K562 (cell line): ENCODE data around the gene CERS2. TPM values are rescaled to one million over a fixed set of nuclear protein-coding genes. Genes with fewer than 3 reads are reported as not detected.

Experiments used
- CHD1 ChIP-seq: fragments of 200-600 bp; sonication (generic); IDR thresholded peaks from one replicate; pipeline ENCODE4 v1.6.1; 2012; ENCODE audit warnings: mild to moderate bottlenecking, moderate library complexity, low read length, inconsistent platforms
- FOXK1 ChIP-seq: sonication (generic); formaldehyde crosslinking; IDR thresholded peaks from 2 replicates; pipeline ENCODE4 v1.8.0; 2022; ENCODE audit warnings: missing genetic modification reagents, mild to moderate bottlenecking, borderline replicate concordance
- NBN ChIP-seq: fragments of 450-650 bp; IDR thresholded peaks from 2 replicates; pipeline ENCODE4 v1.6.1; 2016; ENCODE audit warnings: low read depth, mild to moderate bottlenecking
- PML ChIP-seq: IDR thresholded peaks from 2 replicates; pipeline ENCODE4 v1.6.1; 2012; ENCODE audit warnings: low read length, inconsistent platforms
- SLC30A9 ChIP-seq: fragments of 250-450 bp; sonication (Bioruptor Pico); IDR thresholded peaks from 2 replicates; pipeline ENCODE4 v1.8.0; 2022; ENCODE audit warnings: mild to moderate bottlenecking, moderate library complexity
- XRCC4 ChIP-seq: IDR thresholded peaks from one replicate; pipeline ENCODE4 v1.6.1; 2011; ENCODE audit not compliant: insufficient read depth, insufficient read length; ENCODE audit errors: extremely low read depth
- ZNF316 ChIP-seq: fragments of 450-650 bp; IDR thresholded peaks from 2 replicates; pipeline ENCODE4 v1.6.1; 2016
- polyA plus RNA-seq, 8 experiments: library from polyadenylated mRNA; depleted of rRNA in 4 of 8; stranded (reverse) in 5 of 8; unstranded in 3 of 8; fragments of >200 nt; fragmentation: Nextera tagmentation in 2 of 8; fragmentation: Illumina TruSeq in 1 of 8; extraction: Ambion mirVana in 2 of 8; extraction: Trizol in 1 of 8; gene quantifications; 2 replicates each; pipeline versions ENCODE4 v1.2.1 to v1.2.3, GENCODE V29; 2011 to 2014; ENCODE audit warnings: inconsistent platforms in 1 of 8, missing spikeins in 1 of 8
- total RNA-seq, 7 experiments: library from RNA; depleted of rRNA in 6 of 7; stranded (reverse); fragments of >200 nt in 6 of 7; fragmentation: Illumina TruSeq in 2 of 7; extraction: Trizol in 2 of 7; gene quantifications; 2 replicates each; pipeline versions ENCODE4 v1.2.1 to v1.2.3, GENCODE V29; 2011 to 2021; ENCODE audit warnings: low replicate concordance in 1 of 7
- TF ChIP-seq, protein P1 (sequence below): fragments of 250-450 bp; sonication (Bioruptor Pico); IDR thresholded peaks from 2 replicates; pipeline ENCODE4 v1.8.0; 2022; ENCODE audit warnings: inconsistent platforms
- TF ChIP-seq, protein P2 (sequence below), 2 experiments: fragments of 250-450 bp in 1 of 2; fragments of 450-650 bp in 1 of 2; sonication (Bioruptor Pico) in 1 of 2; IDR thresholded peaks; 2 replicates each; pipeline versions ENCODE4 v1.6.1 to v1.8.0; 2016 to 2021; ENCODE audit warnings: mild to moderate bottlenecking in 2 of 2, moderate library complexity in 2 of 2, missing compliant biosample characterization in 1 of 2, missing genetic modification characterization in 1 of 2
- TF ChIP-seq, protein P3 (sequence below), 2 experiments: fragments of 450-650 bp; conservative IDR thresholded peaks; 2 replicates each; pipeline ENCODE4 v1.6.1; 2017; ENCODE audit warnings: mild to moderate bottlenecking in 2 of 2, moderate library complexity in 2 of 2
- TF ChIP-seq, protein P4 (sequence below): fragments of 450-650 bp; IDR thresholded peaks from 2 replicates; pipeline ENCODE4 v1.6.1; 2016; ENCODE audit warnings: mild to moderate bottlenecking, moderate library complexity

Gene CERS2
- total and polyA plus RNA-seq, 9 of the 15 experiments (the other 6 are each of a cell fraction or from before 2014, with no cell fraction given), result 23.4 to 295 (median 132) TPM

DNA sequence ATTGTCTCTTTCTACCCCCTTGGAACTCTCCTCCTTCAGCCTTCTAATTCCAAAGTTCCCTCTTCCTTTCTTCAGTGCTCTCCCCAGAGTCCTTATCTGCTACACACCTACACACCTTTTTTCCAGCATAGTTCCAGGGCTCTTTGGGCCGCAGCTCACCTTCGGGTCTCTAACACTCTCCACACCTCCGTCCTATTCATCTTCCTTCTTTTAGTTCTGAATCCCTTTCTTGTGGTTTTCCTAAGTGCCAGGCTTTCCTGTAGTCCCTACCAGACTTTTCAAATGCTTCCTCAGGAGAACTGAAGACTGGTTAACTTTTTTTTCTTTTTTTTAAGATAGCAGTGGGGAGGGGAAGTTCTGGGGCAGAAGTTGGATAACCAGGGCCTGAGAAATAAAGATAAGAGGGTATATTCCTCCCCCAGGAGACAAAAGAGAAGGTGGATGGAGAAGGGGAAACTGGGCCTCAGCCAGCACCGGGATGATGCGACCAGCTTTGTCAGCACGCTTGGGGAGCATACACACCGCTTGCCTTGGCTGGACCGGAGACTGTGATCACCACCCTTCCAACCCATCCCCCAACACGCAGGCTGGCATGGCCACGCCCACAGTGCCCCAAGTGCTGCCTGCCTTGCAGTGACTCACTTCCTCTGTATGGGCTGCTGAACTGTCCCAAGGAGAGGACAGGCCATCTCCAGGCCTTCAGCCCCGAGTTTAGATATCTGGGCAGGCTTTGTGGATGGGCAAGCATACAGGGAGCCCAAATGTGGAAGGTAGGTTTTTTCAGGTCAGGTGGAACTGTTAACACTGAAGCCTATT is 2.5 kb upstream of the CERS2 start (continued):
- TF ChIP-seq, protein P1, sequence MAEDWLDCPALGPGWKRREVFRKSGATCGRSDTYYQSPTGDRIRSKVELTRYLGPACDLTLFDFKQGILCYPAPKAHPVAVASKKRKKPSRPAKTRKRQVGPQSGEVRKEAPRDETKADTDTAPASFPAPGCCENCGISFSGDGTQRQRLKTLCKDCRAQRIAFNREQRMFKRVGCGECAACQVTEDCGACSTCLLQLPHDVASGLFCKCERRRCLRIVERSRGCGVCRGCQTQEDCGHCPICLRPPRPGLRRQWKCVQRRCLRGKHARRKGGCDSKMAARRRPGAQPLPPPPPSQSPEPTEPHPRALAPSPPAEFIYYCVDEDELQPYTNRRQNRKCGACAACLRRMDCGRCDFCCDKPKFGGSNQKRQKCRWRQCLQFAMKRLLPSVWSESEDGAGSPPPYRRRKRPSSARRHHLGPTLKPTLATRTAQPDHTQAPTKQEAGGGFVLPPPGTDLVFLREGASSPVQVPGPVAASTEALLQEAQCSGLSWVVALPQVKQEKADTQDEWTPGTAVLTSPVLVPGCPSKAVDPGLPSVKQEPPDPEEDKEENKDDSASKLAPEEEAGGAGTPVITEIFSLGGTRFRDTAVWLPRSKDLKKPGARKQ (CRISPR knock-in tag), result no peak
- TF ChIP-seq PML (peak; percentile 88), SLC30A9 (CRISPR knock-in tag) (no peak), ZNF316 (0 out of 2 replicates have a peak, but pooled peaks have one; percentile 8), NBN (peak; percentile 48; the same call in 1 of the 2 replicates), XRCC4 (no peak), CHD1 (no peak), FOXK1 (CRISPR knock-in tag) (no peak)
- TF ChIP-seq, protein P2, sequence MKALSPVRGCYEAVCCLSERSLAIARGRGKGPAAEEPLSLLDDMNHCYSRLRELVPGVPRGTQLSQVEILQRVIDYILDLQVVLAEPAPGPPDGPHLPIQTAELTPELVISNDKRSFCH (CRISPR knock-in tag; IDR thresholded peaks at IDR 0.05), result 0 out of 2 replicates have a peak, but pooled peaks have one; percentile 39
- TF ChIP-seq, protein P2 (tag; IDR thresholded peaks at IDR 0.05), result peak; percentile 43
- TF ChIP-seq, protein P3, sequence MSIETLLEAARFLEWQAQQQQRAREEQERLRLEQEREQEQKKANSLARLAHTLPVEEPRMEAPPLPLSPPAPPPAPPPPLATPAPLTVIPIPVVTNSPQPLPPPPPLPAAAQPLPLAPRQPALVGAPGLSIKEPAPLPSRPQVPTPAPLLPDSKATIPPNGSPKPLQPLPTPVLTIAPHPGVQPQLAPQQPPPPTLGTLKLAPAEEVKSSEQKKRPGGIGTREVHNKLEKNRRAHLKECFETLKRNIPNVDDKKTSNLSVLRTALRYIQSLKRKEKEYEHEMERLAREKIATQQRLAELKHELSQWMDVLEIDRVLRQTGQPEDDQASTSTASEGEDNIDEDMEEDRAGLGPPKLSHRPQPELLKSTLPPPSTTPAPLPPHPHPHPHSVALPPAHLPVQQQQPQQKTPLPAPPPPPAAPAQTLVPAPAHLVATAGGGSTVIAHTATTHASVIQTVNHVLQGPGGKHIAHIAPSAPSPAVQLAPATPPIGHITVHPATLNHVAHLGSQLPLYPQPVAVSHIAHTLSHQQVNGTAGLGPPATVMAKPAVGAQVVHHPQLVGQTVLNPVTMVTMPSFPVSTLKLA (conservative IDR thresholded peaks at IDR 0.05), result peak; percentile 41 to 74
- TF ChIP-seq, protein P4, sequence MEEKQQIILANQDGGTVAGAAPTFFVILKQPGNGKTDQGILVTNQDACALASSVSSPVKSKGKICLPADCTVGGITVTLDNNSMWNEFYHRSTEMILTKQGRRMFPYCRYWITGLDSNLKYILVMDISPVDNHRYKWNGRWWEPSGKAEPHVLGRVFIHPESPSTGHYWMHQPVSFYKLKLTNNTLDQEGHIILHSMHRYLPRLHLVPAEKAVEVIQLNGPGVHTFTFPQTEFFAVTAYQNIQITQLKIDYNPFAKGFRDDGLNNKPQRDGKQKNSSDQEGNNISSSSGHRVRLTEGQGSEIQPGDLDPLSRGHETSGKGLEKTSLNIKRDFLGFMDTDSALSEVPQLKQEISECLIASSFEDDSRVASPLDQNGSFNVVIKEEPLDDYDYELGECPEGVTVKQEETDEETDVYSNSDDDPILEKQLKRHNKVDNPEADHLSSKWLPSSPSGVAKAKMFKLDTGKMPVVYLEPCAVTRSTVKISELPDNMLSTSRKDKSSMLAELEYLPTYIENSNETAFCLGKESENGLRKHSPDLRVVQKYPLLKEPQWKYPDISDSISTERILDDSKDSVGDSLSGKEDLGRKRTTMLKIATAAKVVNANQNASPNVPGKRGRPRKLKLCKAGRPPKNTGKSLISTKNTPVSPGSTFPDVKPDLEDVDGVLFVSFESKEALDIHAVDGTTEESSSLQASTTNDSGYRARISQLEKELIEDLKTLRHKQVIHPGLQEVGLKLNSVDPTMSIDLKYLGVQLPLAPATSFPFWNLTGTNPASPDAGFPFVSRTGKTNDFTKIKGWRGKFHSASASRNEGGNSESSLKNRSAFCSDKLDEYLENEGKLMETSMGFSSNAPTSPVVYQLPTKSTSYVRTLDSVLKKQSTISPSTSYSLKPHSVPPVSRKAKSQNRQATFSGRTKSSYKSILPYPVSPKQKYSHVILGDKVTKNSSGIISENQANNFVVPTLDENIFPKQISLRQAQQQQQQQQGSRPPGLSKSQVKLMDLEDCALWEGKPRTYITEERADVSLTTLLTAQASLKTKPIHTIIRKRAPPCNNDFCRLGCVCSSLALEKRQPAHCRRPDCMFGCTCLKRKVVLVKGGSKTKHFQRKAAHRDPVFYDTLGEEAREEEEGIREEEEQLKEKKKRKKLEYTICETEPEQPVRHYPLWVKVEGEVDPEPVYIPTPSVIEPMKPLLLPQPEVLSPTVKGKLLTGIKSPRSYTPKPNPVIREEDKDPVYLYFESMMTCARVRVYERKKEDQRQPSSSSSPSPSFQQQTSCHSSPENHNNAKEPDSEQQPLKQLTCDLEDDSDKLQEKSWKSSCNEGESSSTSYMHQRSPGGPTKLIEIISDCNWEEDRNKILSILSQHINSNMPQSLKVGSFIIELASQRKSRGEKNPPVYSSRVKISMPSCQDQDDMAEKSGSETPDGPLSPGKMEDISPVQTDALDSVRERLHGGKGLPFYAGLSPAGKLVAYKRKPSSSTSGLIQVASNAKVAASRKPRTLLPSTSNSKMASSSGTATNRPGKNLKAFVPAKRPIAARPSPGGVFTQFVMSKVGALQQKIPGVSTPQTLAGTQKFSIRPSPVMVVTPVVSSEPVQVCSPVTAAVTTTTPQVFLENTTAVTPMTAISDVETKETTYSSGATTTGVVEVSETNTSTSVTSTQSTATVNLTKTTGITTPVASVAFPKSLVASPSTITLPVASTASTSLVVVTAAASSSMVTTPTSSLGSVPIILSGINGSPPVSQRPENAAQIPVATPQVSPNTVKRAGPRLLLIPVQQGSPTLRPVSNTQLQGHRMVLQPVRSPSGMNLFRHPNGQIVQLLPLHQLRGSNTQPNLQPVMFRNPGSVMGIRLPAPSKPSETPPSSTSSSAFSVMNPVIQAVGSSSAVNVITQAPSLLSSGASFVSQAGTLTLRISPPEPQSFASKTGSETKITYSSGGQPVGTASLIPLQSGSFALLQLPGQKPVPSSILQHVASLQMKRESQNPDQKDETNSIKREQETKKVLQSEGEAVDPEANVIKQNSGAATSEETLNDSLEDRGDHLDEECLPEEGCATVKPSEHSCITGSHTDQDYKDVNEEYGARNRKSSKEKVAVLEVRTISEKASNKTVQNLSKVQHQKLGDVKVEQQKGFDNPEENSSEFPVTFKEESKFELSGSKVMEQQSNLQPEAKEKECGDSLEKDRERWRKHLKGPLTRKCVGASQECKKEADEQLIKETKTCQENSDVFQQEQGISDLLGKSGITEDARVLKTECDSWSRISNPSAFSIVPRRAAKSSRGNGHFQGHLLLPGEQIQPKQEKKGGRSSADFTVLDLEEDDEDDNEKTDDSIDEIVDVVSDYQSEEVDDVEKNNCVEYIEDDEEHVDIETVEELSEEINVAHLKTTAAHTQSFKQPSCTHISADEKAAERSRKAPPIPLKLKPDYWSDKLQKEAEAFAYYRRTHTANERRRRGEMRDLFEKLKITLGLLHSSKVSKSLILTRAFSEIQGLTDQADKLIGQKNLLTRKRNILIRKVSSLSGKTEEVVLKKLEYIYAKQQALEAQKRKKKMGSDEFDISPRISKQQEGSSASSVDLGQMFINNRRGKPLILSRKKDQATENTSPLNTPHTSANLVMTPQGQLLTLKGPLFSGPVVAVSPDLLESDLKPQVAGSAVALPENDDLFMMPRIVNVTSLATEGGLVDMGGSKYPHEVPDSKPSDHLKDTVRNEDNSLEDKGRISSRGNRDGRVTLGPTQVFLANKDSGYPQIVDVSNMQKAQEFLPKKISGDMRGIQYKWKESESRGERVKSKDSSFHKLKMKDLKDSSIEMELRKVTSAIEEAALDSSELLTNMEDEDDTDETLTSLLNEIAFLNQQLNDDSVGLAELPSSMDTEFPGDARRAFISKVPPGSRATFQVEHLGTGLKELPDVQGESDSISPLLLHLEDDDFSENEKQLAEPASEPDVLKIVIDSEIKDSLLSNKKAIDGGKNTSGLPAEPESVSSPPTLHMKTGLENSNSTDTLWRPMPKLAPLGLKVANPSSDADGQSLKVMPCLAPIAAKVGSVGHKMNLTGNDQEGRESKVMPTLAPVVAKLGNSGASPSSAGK, result no peak; the same call in 1 of the 2 replicates
